Liver (tissue), 9 donors: ENCODE results near the gene SLC36A4. TPM values are rescaled to one million over a fixed set of nuclear protein-coding genes. Genes with fewer than 3 reads are reported as not detected.

Source experiments
- DNase-seq: peaks from one replicate; pipeline ENCODE4 v3.0.0-alpha.2; 2017; ENCODE audit warnings: low spot score
- H3K27ac ChIP-seq, 2 donors: one replicate each; pipeline ENCODE4 v1.7.0; 2013; ENCODE audit warnings: inconsistent platforms in 2 of 2, low read length in 2 of 2, control low read depth in 1 of 2, low read depth in 1 of 2, mild to moderate bottlenecking in 1 of 2
- H3K27me3 ChIP-seq, 4 donors: one replicate each; pipeline versions ENCODE4 v1.6.1 to v1.7.0; 2013; ENCODE audit warnings: low read length in 3 of 4, inconsistent platforms in 1 of 4, mild to moderate bottlenecking in 1 of 4, moderate library complexity in 1 of 4; ENCODE audit not compliant: control insufficient read depth in 4 of 4, insufficient read depth in 4 of 4
- H3K36me3 ChIP-seq, 4 donors: one replicate each; pipeline versions ENCODE4 v1.6.1 to v1.7.0; 2013; ENCODE audit warnings: low read length in 3 of 4, mild to moderate bottlenecking in 3 of 4, low read depth in 1 of 4, moderate library complexity in 1 of 4; ENCODE audit not compliant: control insufficient read depth in 4 of 4, insufficient read depth in 3 of 4
- H3K4me1 ChIP-seq, 4 donors: one replicate each; pipeline versions ENCODE4 v1.6.1 to v1.7.0; 2013; ENCODE audit warnings: low read length in 3 of 4, mild to moderate bottlenecking in 3 of 4, moderate library complexity in 1 of 4; ENCODE audit not compliant: control insufficient read depth in 4 of 4, insufficient read depth in 4 of 4
- H3K4me3 ChIP-seq, 3 donors: one replicate each; pipeline versions ENCODE4 v1.6.1 to v1.7.0; 2013; ENCODE audit warnings: low read length in 3 of 3, control low read depth in 1 of 3, low read depth in 1 of 3, mild to moderate bottlenecking in 1 of 3
- H3K9ac ChIP-seq, 2 donors: one replicate each; pipeline ENCODE4 v1.7.0; 2013; ENCODE audit warnings: low read length in 2 of 2, mild to moderate bottlenecking in 2 of 2, moderate library complexity in 2 of 2, control low read depth in 1 of 2, low read depth in 1 of 2
- H3K9me3 ChIP-seq, 4 donors: one replicate each; pipeline versions ENCODE4 v1.6.1 to v1.7.0; 2013; ENCODE audit warnings: low read length in 3 of 4; ENCODE audit not compliant: control insufficient read depth in 4 of 4
- CTCF ChIP-seq: fragments of 150-350 bp; IDR thresholded peaks from 2 replicates; pipeline ENCODE4 v1.5.1; 2017; ENCODE audit warnings: improper control_type of control experiment, low read depth, low read length; ENCODE audit not compliant: missing input control
- EGR1 ChIP-seq, 2 donors: IDR thresholded peaks; 2 replicates each; pipeline ENCODE4 v1.6.1; 2016 to 2018; ENCODE audit warnings: antibody characterized with exemption in 2 of 2, low read depth in 2 of 2
- FOXA1 ChIP-seq: IDR thresholded peaks from 2 replicates; pipeline ENCODE4 v1.6.1; 2016; ENCODE audit warnings: antibody characterized with exemption
- FOXA2 ChIP-seq: IDR thresholded peaks from 2 replicates; pipeline ENCODE4 v1.6.1; 2016; ENCODE audit warnings: antibody characterized with exemption
- GABPA ChIP-seq, 2 donors: IDR thresholded peaks in 1 of 2; conservative IDR thresholded peaks in 1 of 2; 2 replicates each; pipeline ENCODE4 v1.6.1; 2016; ENCODE audit warnings: antibody characterized with exemption in 2 of 2, mild to moderate bottlenecking in 1 of 2, moderate library complexity in 1 of 2
- HNF4A ChIP-seq, 2 donors: conservative IDR thresholded peaks; 2 replicates each; pipeline ENCODE4 v1.6.1; 2016; ENCODE audit warnings: antibody characterized with exemption in 2 of 2, mild to moderate bottlenecking in 2 of 2
- HNF4G ChIP-seq: IDR thresholded peaks from 2 replicates; pipeline ENCODE4 v1.6.1; 2016; ENCODE audit warnings: antibody characterized with exemption
- JUND ChIP-seq, 2 donors: IDR thresholded peaks; 2 replicates each; pipeline ENCODE4 v1.6.1; 2016; ENCODE audit warnings: antibody characterized with exemption in 2 of 2
- MAX ChIP-seq: IDR thresholded peaks from 2 replicates; pipeline ENCODE4 v1.6.1; 2016; ENCODE audit warnings: antibody characterized with exemption
- NR2F2 ChIP-seq: IDR thresholded peaks from 2 replicates; pipeline ENCODE4 v1.6.1; 2016; ENCODE audit warnings: antibody characterized with exemption
- RAD21 ChIP-seq, 2 donors: IDR thresholded peaks; 2 replicates each; pipeline ENCODE4 v1.6.1; 2016; ENCODE audit warnings: antibody characterized with exemption in 2 of 2, mild to moderate bottlenecking in 2 of 2
- RXRA ChIP-seq, 2 donors: IDR thresholded peaks; 2 replicates each; pipeline ENCODE4 v1.6.1; 2017 to 2018; ENCODE audit warnings: antibody characterized with exemption in 2 of 2, mild to moderate bottlenecking in 1 of 2
- TAF1 ChIP-seq: conservative IDR thresholded peaks from 2 replicates; pipeline ENCODE4 v1.6.1; 2016; ENCODE audit warnings: antibody characterized with exemption, mild to moderate bottlenecking
- YY1 ChIP-seq: IDR thresholded peaks from 2 replicates; pipeline ENCODE4 v1.6.1; 2016; ENCODE audit warnings: antibody characterized with exemption, mild to moderate bottlenecking
- ZBTB33 ChIP-seq: IDR thresholded peaks from 2 replicates; pipeline ENCODE4 v1.6.1; 2016; ENCODE audit warnings: antibody characterized with exemption
- polyA plus RNA-seq, 2 donors: library from polyadenylated mRNA; stranded (reverse) in 1 of 2; unstranded in 1 of 2; fragments of 200-250 nt in 1 of 2; fragments of >200 nt in 1 of 2; fragmentation: Nextera tagmentation in 1 of 2; extraction: Ambion mirVana in 1 of 2; gene quantifications; one replicate each; pipeline versions ENCODE4 v1.2.1 to v1.2.3, GENCODE V29; 2013 to 2015
- total RNA-seq, 2 donors: library from RNA; depleted of rRNA; stranded (reverse); fragments of >200 nt; gene quantifications; one replicate each; pipeline ENCODE4 v1.2.3, GENCODE V29; 2014
- TF ChIP-seq, protein P1 (sequence below): IDR thresholded peaks from 2 replicates; pipeline ENCODE4 v1.6.1; 2016; ENCODE audit warnings: antibody characterized with exemption, mild to moderate bottlenecking
- TF ChIP-seq, protein P2 (sequence below): IDR thresholded peaks from 2 replicates; pipeline ENCODE4 v1.6.1; 2016; ENCODE audit warnings: antibody characterized with exemption
- donor health status: healthy.
- donor health status: healthy.
- donor health status: healthy.
- donor health status: healthy.
- donor health status: healthy.

Gene SLC36A4
- total and polyA plus RNA-seq, 4 donors, result 6.4 to 11.7 (median 7.4) TPM

DNA sequence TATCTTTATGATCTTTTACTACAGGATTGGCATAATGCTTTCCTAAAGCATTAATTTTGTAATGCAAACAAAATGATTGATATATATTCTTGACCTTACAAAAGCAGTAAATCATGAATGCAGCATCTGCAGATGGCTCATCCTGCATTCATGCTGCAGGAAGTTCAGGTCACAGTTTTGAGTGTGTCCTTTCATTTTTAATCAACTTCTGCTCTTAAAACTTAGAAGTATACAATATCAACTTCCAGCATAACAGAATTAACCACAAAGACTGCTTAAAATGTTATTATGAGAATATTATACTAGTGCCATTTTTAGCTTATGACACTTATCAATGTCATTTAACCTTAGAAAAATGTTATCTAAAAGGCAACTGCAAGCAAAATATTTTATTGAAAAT lies 54.0 kb downstream of the SLC36A4 start:
- Histone ChIP-seq H3K27me3 (no peaks in the 10 kb centered on the region), H3K4me1 (no peaks in the 10 kb centered on the region), H3K4me3 (no peak overlapping the region), H3K9ac (no peak overlapping the region), H3K36me3 (peaks cover 0 to 2% (median 0%) of the 10 kb centered on the region in 4 donors), H3K9me3 (no peaks in the 10 kb centered on the region), H3K27ac (no peak overlapping the region)
- TF ChIP-seq JUND (IDR thresholded peaks at IDR 0.05) (no peak), HNF4G (no peak)
- no peak for DNase-seq

- no peaks in the 10 kb centered on the region for H3K27me3 ChIP-seq
- DNase-seq, result no peak
- no peak overlapping the region for H3K27ac ChIP-seq
Observed at GRCh38 chr11:93143186-93143585, 54.6 kb downstream of the SLC36A4 start.

More at GRCh38 chr11:93143186-93143585, 54.6 kb downstream of the SLC36A4 start:
- TF ChIP-seq RAD21 (IDR thresholded peaks at IDR 0.05) (no peak), HNF4G (no peak), NR2F2 (no peak), HNF4A (conservative IDR thresholded peaks at IDR 0.05) (no peak), CTCF (no peak), TAF1 (no peak), GABPA (IDR thresholded peaks at IDR 0.05 in 1 of 2, conservative IDR thresholded peaks at IDR 0.05 in 1 of 2) (no peak), FOXA1 (no peak), JUND (IDR thresholded peaks at IDR 0.05) (no peak), YY1 (no peak), FOXA2 (no peak), ZBTB33 (no peak), RXRA (IDR thresholded peaks at IDR 0.05) (no peak), MAX (no peak), EGR1 (IDR thresholded peaks at IDR 0.05; ENCODE audit: low read depth in 2 of 2) (no peak)
- TF ChIP-seq, protein P1, sequence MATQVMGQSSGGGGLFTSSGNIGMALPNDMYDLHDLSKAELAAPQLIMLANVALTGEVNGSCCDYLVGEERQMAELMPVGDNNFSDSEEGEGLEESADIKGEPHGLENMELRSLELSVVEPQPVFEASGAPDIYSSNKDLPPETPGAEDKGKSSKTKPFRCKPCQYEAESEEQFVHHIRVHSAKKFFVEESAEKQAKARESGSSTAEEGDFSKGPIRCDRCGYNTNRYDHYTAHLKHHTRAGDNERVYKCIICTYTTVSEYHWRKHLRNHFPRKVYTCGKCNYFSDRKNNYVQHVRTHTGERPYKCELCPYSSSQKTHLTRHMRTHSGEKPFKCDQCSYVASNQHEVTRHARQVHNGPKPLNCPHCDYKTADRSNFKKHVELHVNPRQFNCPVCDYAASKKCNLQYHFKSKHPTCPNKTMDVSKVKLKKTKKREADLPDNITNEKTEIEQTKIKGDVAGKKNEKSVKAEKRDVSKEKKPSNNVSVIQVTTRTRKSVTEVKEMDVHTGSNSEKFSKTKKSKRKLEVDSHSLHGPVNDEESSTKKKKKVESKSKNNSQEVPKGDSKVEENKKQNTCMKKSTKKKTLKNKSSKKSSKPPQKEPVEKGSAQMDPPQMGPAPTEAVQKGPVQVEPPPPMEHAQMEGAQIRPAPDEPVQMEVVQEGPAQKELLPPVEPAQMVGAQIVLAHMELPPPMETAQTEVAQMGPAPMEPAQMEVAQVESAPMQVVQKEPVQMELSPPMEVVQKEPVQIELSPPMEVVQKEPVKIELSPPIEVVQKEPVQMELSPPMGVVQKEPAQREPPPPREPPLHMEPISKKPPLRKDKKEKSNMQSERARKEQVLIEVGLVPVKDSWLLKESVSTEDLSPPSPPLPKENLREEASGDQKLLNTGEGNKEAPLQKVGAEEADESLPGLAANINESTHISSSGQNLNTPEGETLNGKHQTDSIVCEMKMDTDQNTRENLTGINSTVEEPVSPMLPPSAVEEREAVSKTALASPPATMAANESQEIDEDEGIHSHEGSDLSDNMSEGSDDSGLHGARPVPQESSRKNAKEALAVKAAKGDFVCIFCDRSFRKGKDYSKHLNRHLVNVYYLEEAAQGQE, result no peak
- TF ChIP-seq, protein P2, sequence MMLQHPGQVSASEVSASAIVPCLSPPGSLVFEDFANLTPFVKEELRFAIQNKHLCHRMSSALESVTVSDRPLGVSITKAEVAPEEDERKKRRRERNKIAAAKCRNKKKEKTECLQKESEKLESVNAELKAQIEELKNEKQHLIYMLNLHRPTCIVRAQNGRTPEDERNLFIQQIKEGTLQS, result no peak
- no peak overlapping the region for H3K4me3 ChIP-seq
- H3K4me1 ChIP-seq, result no peaks in the 10 kb centered on the region
- peaks cover 0 to under 1% (median 0%) of the 10 kb centered on the region in 4 donors for H3K36me3 ChIP-seq
- no peak overlapping the region for H3K9ac ChIP-seq
- no peaks in the 10 kb centered on the region for H3K9me3 ChIP-seq
